Tongue (tissue), 2 donors: ENCODE results near the gene ARHGEF12. TPM values are rescaled to one million over a fixed set of nuclear protein-coding genes. Genes with fewer than 3 reads are reported as not detected.

Experiments used
- DNase-seq: peaks from one replicate; pipeline ENCODE4 v3.0.0-alpha.2; 2015
- total RNA-seq: library from RNA; depleted of rRNA; stranded (reverse); fragments of >200 nt; gene quantifications from one replicate; pipeline ENCODE4 v1.2.3, GENCODE V29; 2014

Gene ARHGEF12
- total RNA-seq, 1 donor from 2014 or later: 134 TPM

DNA sequence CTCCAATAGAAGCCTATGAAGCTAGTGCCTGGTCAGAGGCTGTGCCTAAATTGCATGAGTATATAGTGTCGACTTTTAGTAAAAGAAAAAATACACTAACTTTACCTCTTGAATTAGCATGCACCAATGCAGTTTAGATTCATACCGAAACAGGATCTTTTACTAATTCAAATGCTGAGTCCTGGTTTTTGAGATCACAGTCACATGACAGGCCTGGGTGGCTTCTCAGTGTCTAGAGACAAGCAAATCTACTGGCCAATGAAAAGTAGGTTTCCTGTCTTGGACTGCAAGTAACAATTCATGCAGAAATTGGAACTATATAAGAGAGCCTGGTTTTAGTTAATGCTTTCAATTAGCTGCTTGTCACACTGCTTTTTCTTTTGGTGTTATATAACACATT is 7.2 kb downstream of the ARHGEF12 start:
- no peak for DNase-seq

DNA sequence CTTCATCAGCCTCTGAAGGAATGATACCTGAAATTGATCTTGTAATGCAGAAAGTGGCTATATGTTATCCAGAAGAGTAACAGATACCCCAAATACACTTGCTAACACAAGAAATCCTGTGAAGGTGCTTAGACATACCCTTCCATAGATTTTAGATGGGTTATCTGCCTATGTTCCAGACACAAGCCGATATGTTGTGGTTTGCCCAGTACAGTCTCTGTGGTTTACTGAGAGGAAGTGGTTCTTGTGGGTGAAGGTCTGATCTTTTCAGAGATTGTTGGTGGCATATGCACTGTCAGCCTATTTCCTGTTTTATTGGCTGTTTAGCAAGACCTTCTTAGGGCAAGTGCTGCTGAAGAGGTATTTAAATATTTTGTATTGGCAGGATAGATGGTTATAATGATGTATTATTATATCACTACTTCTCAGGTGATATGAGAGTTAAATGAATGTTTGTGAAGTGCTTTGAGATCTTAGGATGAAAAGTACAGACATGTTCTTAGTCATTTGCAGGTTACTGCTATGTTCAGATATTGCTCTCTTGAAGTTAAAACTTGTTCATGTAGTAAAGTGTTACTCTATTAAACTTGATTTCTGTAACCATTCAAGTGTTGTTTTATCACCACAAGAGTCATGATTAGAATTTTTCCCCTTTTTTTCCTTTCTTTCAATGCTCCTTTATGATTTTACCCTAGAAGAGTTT is 8.2 kb downstream of the ARHGEF12 start:
- no peak for DNase-seq

DNA sequence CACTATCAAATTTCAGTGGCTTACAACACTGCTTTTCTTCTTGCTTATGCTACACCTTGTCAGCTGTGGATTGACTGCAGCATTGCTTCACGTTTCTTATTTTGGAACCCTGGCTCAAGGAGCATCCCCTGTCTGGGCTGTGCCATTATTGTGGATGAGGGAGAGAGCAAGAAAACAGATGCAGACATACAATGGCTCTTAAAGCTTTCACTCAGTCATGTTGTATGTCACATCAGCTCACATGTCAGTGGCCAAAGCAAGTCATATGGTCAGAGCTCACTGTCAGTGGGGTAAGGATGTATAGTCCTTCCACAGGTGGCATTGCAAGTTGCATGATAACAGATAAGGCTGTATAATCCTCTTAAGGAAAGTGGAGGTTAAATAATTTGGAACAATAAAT is 10.0 kb downstream of the ARHGEF12 start:
- DNase-seq: no peak

DNA sequence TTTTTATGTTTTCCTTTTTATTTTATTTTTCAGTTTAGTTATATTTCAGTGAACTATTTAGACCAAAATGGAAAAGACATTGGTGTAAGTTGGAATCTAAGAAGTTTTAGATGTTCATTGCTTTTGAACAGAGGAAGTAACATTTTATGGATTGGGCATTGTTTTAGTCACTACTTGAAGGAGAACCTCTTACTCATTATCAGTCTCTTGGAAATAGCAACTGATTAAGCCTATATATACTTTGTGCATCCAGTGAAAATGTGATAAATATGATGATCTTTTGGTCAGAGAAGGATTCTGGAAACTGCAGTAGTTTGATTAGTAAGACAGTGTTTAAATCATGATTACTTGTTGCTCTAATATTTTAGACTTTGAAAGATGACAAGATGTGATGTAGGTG is 14.4 kb downstream of the ARHGEF12 start:
- DNase-seq: no peak

DNA sequence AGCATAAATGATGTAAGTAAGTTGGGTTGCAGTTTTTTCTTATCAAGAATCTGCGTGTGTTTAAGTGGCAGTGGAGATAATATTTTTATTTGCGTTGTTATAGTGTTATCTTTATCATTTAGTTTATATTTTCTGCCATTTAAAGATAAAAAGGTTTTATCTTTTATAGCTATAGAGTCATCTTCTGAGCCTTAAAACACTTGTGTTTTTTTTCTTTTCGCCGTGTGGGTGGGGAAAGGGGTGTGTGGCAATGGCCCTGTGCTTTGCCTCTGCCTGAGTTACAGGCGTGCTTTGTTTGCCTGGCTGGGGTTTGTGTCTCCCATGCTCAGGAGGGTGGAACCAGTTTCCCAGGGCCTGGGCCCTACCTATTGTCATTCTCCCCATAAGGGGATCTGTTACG is 16.2 kb downstream of the ARHGEF12 start:
- no peak for DNase-seq

DNA sequence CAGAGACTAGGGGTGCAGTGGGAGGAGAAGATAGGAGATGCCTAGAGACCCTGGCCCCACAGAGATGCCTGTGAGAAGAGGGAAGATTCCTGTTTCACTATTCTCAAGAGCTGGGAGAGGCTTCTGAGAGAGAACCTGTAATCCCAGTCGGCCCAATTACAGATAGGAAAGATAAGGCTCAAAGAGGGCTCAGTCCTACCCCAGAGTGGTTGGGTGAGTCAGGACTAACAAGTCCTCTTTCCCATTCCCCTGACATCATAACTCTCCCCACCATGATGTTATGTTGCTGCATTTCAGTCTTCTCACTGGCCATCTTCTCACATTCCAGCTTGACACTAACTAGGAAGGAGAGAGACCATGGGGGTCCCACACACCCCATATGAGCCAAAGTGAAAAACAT is 17.9 kb downstream of the ARHGEF12 start:
- DNase-seq: no peak

DNA sequence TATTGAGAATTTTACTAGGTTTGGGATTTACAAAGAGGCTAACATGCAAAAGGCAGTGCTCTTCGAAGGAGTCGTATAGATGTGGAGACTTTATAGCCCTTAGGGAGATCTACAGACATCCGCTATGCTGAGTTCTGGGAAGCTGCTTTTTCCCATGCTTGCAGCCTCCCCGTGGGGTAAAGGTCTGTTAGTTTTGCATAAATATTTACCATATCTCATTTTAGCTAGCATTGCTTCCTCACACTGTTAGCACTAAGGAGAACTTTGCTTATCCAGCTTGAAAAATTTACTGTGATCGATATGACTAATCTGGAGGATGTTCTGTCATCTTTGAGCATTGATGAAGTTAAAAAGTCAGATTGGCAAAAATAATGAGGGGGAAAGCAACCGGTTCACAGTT is 18.6 kb downstream of the ARHGEF12 start:
- no peak for DNase-seq

DNA sequence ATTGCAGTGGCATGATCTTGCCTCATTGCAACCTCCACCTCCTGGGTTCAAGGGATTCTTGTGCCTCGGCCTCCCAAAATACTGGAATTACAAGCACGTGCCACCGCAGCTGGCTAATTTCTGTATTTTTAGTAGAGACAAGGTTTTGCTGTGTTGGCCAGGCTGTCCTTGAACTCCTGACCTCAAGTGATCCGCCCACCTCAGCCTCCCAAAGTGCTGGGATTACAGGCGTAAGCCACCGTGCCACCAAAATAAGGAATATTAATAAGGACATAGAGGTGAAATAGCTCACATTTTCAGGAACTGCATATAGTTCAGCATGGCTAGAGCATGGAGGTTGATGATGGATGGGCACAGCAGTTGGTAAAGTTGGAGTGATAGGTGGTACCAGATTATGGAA is 21.4 kb downstream of the ARHGEF12 start:
- DNase-seq: no peak

DNA sequence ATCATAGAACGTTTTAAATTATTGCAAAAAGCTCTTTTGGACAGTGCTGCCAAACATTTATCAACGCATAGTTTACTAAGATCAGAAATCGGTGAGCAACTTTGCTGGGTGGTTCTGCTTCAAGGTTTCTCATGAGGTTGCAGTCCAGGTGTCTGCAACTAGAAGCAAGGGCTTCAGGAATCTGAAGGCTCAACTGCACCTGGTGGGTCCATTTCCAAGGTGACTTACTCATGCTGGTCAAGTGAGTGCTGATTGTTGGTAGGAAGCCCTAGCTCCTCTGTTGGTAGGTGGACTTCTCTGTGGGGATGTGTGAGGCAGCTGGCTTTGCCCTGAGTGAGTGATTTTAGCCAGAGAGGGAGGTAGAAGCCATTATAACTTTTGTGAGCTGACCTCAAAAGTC is 22.5 kb downstream of the ARHGEF12 start:
- no peak for DNase-seq

DNA sequence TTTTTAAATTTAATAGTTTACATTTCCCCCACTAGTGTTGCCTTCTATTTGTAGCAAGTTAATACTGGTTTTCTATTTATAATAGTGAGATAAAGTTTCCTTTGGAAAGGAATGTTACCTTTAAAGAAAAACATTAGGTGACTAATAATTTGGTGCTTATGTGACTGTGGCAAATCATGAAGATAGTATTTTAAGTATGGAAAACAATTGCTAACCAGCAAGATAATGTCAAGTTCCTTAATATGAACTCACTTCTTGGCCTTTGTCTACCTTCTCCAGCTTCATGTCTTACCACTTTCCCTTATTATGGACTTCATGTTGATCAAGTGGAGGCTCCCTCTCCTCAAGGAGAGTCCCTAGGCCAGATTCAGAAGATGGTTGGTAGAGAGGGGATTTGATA is 27.2 kb downstream of the ARHGEF12 start:
- DNase-seq: no peak

DNA sequence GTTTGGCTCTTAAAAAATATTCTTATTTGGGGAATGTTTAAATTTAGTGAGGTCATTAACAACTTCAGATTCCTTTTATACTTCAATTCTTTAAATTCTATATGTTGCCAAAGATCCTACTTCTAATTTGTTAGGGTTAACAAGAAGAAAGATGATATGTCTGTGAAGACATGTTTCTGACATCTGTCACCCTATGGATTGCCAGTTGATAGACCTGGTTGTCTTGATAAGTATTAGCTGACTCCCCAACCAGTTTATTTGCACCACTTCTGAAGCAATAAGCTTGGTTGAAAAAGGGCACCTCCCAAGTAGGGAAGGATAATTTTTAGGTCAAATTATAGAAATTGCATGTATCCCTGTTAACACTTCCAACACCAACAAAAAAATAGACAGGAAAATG is 29.3 kb downstream of the ARHGEF12 start:
- no peak for DNase-seq

DNA sequence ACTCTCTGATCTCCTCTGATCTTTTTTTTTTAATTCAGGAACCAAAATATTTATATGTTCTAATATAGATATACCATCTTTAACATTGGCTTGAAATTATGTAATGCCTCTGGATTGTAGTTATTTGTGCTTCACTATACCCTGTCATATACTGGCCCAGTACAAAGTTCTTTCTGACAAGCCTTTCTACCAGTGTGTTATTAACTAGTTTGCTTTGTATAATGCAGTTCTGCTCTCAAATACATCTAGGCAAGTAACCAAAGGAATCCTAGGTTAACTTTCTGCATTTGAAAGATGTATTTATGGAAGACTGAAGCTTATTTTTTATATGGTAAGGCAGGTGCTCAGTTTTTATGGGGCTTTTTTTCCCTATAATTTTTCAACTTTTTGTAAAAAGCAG is 36.1 kb downstream of the ARHGEF12 start:
- DNase-seq: no peak

DNA sequence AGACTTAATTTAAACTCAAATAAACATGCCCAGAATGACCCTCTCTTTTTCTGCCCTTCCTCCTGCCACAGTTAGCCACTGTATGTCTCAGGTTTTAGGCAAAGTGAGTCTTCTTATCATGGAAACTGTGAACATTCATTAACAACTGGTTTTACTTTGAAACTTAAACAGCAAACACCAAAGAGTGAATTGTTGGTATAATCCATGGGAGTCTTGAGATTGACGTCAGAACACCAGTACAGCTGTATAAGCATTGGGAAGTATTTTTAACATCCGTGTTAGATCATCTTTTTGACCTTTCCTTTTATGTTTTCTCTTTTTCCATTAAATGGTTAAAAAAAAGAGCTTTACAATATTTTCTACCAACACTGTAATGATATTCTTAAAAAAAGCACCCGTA is 38.9 kb downstream of the ARHGEF12 start:
- no peak for DNase-seq

DNA sequence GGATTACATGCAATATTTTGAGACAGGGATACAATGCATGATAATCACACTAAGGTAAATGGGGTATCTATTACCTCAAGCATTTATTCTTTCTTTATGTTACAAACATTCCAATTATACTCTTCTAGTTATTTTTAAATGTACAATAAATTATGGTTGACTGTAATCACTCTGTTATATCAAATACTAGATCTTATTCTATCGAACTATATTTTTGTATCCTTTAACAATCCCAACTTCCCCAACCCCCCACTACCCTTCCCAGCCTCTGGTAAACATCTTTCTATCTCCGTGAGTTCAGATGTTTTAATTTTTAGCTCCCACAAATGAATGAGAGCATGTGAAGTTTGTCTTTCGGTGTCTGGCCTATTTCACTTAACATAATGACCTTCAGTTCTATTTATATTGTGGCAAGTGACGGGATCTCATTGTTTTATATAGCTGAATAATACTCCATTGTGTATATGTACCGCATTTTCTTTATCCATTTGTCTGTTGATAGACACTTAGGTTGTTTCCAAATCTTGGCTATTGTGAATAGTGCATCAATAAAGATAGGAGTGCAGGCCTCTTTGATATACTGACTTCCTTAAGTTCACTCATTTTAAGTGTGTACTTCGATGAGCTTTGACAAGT is 40.5 kb downstream of the ARHGEF12 start:
- no peak for DNase-seq

DNA sequence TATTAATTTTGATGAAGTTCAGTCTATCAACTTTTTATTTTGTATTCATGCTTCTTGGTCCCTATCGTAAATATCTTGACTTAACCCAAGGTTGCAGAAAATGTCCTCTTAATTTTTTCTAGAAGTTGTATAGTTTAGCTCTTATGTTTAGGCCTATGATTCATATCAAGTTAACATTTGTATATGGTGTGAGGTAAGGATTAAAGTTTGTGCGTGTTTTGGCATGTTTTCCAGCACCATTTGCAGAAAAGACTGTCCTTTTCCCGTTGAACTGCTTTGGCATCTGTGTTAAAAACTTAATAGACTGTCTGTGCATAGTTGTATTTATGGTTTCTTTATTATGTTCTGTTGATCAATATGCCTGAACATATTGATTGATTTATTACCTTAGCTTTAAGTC is 42.3 kb downstream of the ARHGEF12 start:
- DNase-seq: no peak

DNA sequence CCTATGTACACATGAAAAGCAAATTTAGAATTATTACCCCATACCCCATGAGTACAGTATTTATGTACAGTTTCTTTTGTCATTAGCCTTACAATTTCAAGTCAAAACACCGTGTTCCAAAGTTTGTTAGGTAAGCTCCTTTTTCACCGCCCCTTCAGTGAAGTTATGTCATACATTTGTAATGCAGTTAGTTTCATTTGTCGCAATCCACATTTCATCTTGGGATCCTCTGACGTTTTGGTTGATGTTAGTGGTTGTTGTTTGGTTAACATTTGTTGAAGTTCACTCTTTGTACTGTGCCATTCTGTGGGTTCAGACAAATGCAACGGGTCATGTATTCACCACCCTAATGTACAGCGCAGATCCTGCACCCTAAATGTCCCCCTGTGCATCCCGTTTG is 45.2 kb downstream of the ARHGEF12 start:
- DNase-seq: no peak

DNA sequence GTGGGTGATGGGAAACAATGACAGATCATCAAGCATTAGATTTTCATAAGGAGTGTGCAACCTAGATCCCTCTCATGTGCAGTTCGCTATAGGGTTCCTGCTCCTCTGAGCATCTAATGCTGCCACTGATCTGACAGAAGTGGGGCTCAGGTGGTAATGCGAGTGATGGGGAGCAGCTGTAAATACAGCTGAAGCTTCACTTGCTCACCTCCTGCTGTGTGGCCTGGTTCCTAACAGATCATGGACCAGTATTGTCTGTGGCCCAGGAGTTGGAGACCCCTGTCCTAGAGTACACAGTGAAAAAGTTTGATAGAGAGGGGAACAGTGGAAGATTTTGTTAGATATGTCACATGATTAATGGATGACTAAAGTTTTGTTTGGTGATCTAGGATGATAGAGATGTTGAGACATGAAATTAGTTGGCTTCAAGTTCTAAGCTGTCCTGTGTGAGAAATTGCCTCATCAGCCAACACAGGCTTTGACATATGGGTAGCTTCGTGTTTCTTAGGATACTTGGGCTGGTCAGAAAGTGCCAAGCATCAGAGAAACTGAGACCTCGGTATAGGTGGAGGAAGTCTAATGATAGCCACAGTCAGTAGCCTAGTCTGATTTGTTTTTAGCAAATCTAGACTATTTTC is 47.4 kb downstream of the ARHGEF12 start:
- DNase-seq: no peak

DNA sequence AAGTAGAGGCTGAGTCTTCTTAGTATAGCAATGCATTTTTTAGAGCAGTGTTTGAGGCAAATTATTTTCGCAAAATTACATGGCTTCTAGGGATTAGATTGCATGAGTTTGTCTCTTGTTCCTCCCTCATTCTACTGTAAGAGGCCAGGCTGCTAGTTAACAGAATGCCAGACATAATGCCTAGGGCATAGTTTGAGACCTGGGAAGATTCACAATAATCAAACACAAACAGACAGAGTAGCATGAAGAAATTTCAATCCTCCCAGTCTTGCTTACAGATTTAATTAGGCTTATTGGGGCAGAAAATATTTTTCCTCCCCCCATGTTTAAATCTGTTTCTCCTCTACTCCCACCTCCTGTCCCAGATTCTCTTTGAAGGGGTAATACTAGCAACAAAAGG is 48.3 kb downstream of the ARHGEF12 start:
- DNase-seq: no peak

DNA sequence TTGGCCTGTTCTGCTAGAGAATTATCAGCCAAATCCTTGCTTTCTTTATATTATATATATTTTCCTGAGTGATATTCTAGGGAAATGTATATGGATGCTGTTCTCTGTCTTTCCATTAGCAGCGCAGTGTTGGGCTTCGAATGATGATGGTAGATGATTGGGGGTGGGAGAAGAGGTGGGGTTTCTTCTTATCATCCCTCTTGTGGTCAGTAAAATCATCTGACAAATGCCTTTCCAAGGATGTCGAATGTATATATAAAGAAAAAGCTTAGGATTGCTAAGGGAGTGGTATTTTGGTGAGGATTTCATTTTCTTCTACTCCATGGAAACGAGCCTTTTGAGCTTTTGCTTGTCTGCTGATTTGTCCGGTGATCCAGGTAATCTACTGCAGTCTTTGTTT is 48.9 kb downstream of the ARHGEF12 start:
- DNase-seq: no peak

DNA sequence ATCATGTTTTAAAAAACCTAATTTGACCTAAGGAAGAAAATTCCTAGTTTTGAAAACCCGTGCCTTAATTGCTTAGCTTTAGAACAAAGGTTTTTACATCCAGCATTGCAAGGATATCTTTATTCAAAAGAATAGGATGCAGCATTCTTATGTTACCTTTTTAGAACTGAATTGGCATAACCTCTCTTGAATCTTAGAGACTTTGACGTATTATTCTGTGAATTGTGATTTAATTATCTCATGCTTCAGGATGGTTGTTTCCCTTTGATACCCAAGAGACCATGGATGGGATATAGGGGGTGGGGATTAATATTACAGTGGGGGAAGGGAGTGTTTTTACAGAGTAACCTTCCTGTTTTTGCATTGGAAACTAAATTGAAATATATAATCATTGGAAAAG is 49.4 kb downstream of the ARHGEF12 start:
- DNase-seq: no peak

DNA sequence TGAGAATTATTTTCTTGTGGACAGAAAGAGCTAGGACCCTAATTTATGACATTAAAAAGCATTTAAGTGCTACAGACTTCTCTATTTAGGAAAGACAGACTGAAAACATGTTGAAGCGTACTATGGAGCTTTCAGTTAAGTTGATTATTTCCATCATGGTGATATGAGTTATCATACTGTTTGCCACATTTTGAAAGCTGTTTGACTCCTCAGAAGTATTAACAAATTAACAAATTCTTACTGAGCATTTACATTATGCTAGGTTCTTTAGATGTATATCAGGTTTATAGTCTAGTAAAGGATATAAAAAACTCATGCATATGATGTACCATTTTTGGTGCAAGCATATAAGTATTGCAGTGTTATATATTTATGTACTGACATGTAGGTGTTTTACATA is 50.1 kb downstream of the ARHGEF12 start:
- DNase-seq: no peak

DNA sequence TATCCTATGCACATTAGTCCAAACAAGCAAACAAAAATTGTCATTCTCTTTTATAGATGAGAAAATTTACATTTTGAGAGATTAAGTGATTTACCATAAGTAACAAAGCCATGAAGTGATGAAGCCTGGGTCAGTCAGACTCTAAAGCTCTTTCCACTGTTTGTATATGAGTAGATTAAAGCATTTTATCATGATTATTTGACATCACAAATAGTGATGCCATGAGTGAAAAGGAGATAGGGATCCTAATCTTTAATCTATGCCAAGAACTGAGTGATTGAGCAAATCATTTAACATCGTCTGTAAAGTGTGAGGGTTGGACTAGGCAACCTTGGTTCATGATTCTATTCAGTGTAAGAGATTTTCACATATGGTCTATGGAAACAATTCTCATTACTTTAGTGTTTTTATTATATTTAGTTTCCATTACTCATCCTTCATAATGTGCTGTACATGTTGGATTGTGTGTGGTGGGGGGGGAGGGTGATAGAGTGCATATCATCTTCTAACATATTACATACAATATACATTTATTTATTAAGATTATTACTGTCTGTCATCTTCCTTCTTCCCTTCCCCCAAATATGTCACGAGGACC is 50.7 kb downstream of the ARHGEF12 start:
- DNase-seq: no peak

DNA sequence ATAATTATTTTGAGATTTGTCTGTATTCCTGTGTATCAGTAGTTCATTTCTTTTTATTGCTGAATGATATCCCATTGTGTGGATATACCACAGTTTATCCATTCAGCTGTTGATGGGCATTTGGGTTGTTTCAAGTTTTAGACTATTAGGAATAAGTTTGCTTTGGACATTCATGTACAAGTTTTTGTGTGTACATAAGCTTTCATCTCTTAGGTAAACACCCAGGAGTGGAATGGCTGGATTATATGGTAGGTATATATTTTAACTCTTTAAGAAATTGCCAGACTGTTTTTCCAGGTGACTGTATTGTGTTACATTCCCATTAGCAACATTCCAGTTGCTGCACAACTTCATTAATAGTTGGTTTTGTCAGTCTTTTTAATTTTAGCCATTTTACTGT is 52.0 kb downstream of the ARHGEF12 start:
- no peak for DNase-seq
